Testis (tissue), 3 donors: ENCODE data around the gene TSC22D4. TPM values are rescaled to one million over a fixed set of nuclear protein-coding genes. Genes with fewer than 3 reads are reported as not detected.

Source experiments
- DNase-seq: peaks from one replicate; pipeline ENCODE4 v3.0.0-alpha.2; 2019
- H3K27ac ChIP-seq, 2 donors: fragments of 200-600 bp; sonication (generic); one replicate each; pipeline ENCODE4 v1.5.1; 2019
- H3K27me3 ChIP-seq: fragments of 200-600 bp; sonication (generic); one replicate; pipeline ENCODE4 v1.5.1; 2019
- H3K36me3 ChIP-seq: fragments of 200-600 bp; sonication (generic); one replicate; pipeline ENCODE4 v1.5.1; 2017; ENCODE audit warnings: low read depth; ENCODE audit errors: missing control alignments
- H3K4me1 ChIP-seq: fragments of 200-600 bp; sonication (generic); one replicate; pipeline ENCODE4 v1.5.1; 2019
- H3K4me3 ChIP-seq, 2 donors: fragments of 200-600 bp; sonication (generic); one replicate each; pipeline ENCODE4 v1.5.1; 2017 to 2019
- H3K9me3 ChIP-seq: fragments of 200-600 bp; sonication (generic); one replicate; pipeline ENCODE4 v1.5.1; 2017
- CTCF ChIP-seq, 3 experiments: fragments of 450-650 bp in 2 of 3; fragments of 200-600 bp in 1 of 3; sonication (generic) in 1 of 3; IDR thresholded peaks; one replicate each; pipeline ENCODE4 v1.5.1; 2016 to 2019; ENCODE audit warnings: antibody characterized with exemption in 3 of 3, mild to moderate bottlenecking in 2 of 3, moderate library complexity in 1 of 3
- POLR2A ChIP-seq: fragments of 450-650 bp; IDR thresholded peaks from one replicate; pipeline ENCODE4 v1.6.1; 2017; ENCODE audit warnings: antibody characterized with exemption, mild to moderate bottlenecking, moderate library complexity
- WGBS, 2 donors: methylation state at CpG; one replicate each; pipeline ENCODE4 v1.1.5; 2018; 5-methylcytosine and 5-hydroxymethylcytosine counted together
- intact Hi-C: fragments of 100-400 bp; cut with DNase I; formaldehyde crosslinking; loops from one replicate; pipeline ENCODE4 v1.15.1; 2023; ENCODE audit warnings: low total_unique reads
- polyA plus RNA-seq: library from polyadenylated mRNA; stranded (reverse); fragments of 350-450 nt; fragmentation: Illumina TruSeq; extraction: RNeasy Lipid Tissue Mini Kit (QIAGEN cat#74804); gene quantifications from one replicate; pipeline ENCODE4 v1.2.3, GENCODE V29; 2014; ENCODE audit warnings: low read depth, low replicate concordance; ENCODE audit not compliant: insufficient read depth
- total RNA-seq, 2 donors: library from RNA; depleted of rRNA; stranded (reverse); fragments of >200 nt; gene quantifications; one replicate each; pipeline ENCODE4 v1.2.3, GENCODE V29; 2016

TSC22D4 gene
- total and polyA plus RNA-seq, 3 donors from 2014 or later: 57.4 to 165 (median 135) TPM

- WGBS, 2 donors: 58 to 69% methylated on average over 25 to 28 of the region's 28 CpGs
- H3K27ac ChIP-seq: peak overlapping the region; percentile 92 to 98
- peak overlapping the region; percentile 80 to 88 for H3K4me3 ChIP-seq
- H3K9me3 ChIP-seq: no peaks in the 10 kb centered on the region
- intact Hi-C loops: no loop called here
- H3K36me3 ChIP-seq: no peaks in the 10 kb centered on the region
- no peaks in the 10 kb centered on the region for H3K27me3 ChIP-seq
- DNase-seq: no peak
- peaks cover 9% of the 10 kb centered on the region for H3K4me1 ChIP-seq
- TF ChIP-seq CTCF (IDR thresholded peaks at IDR 0.05) (no peak), POLR2A (no peak)
Measured at GRCh38 chr7:100437150-100438100, 41.6 kb downstream of the TSC22D4 start.

GRCh38 chr7:100435401-100436304, 43.4 kb downstream of the TSC22D4 start:
- no peak for DNase-seq
- TF ChIP-seq CTCF (IDR thresholded peaks at IDR 0.05) (no peak), POLR2A (no peak)
- Histone ChIP-seq H3K4me3 (peak overlapping the region; percentile 80 to 88), H3K27me3 (no peaks in the 10 kb centered on the region), H3K9me3 (no peaks in the 10 kb centered on the region), H3K27ac (peak overlapping the region; percentile 92 to 98), H3K4me1 (peaks cover 27% of the 10 kb centered on the region), H3K36me3 (no peaks in the 10 kb centered on the region)
- 3 to 6% methylated on average over 37 to 54 of the region's 81 CpGs for WGBS, 2 donors
- intact Hi-C loops: no loop called here

GRCh38 chr7:100434297-100435144, 44.5 kb downstream of the TSC22D4 start:
- intact Hi-C loops: no loop called here

More at GRCh38 chr7:100434297-100435144, 44.5 kb downstream of the TSC22D4 start:
- Histone ChIP-seq H3K27ac (peak overlapping the region in 1 of 2 donors; percentile 98), H3K36me3 (no peaks in the 10 kb centered on the region), H3K4me3 (no peak overlapping the region), H3K4me1 (peaks cover 31% of the 10 kb centered on the region), H3K9me3 (no peaks in the 10 kb centered on the region), H3K27me3 (no peaks in the 10 kb centered on the region)
- 79 to 83% methylated on average over 22 of the region's 22 CpGs for WGBS, 2 donors
- DNase-seq: no peak
- TF ChIP-seq CTCF (IDR thresholded peaks at IDR 0.05): no peak
- TF ChIP-seq POLR2A: no peak
